K562 treated with DMSO at 1 percent for 12 hours (cell line): ENCODE data around the gene PLVAP. TPM values are rescaled to one million over a fixed set of nuclear protein-coding genes. Genes with fewer than 3 reads are reported as not detected.

Source experiments
- total RNA-seq: library from RNA; unstranded; fragments of 300-600 nt; gene quantifications from 2 replicates; pipeline ENCODE4 v1.2.3, GENCODE V29; 2022; ENCODE audit not compliant: insufficient read depth

PLVAP gene, protein sequence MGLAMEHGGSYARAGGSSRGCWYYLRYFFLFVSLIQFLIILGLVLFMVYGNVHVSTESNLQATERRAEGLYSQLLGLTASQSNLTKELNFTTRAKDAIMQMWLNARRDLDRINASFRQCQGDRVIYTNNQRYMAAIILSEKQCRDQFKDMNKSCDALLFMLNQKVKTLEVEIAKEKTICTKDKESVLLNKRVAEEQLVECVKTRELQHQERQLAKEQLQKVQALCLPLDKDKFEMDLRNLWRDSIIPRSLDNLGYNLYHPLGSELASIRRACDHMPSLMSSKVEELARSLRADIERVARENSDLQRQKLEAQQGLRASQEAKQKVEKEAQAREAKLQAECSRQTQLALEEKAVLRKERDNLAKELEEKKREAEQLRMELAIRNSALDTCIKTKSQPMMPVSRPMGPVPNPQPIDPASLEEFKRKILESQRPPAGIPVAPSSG
- total RNA-seq: not detected in 2 replicates

GRCh38 chr19:17376935-17377600, at the start of gene PLVAP:
PLVAP (minus strand) TSS chr19:17377342; CDS start chr19:17377288, 54 bp downstream.

GRCh38 chr19:17419621-17420474, 42.7 kb upstream of the PLVAP start, which contains the start of gene MVB12A:
MVB12A (plus strand) TSS chr19:17420047; CDS start chr19:17420136, 89 bp downstream.

DNA sequence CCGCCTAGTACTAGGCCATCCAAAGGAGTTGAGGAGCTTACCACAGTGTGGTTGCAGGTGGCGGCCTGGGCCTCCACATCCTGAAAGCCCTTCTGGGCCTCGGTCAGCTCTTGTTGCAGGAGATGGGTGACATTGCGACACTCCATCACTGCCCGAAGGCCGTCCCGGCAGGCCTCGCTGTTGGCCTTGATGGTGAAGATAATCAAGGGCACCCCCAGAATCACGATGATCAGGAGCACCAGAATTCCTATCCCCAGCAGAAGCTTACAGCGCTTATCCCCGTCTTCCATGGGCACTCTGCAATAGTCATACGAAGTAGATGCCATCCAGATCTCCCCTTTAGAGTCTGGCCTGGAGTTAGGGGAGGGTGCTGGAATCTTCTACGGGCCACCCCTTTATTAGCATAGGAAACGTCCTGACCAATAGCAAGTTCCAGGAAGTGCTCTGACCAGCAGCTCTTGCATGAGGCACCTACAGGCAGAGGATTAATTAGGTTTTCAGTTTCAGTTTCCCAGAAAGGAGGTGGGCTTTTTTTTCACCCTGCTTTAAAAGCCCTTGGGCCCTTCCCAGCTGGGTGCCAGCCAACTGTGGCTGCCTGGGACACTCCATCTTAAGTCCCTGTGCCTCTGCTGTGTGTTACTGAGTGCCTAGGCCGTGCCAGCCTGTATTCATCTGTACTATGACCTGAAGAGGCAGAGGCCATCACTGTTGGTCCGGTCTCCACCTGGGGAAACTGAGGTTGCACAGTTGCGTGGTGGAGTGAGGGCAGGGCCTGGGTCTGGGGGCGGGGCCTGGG, 28.3 kb upstream of the PLVAP start, which contains the start of gene BST2:
Gene BST2, minus strand, starts transcription at position 381 of the 796 bp plus-strand sequence. Its CDS starts 55 bp downstream, at position 326.

DNA sequence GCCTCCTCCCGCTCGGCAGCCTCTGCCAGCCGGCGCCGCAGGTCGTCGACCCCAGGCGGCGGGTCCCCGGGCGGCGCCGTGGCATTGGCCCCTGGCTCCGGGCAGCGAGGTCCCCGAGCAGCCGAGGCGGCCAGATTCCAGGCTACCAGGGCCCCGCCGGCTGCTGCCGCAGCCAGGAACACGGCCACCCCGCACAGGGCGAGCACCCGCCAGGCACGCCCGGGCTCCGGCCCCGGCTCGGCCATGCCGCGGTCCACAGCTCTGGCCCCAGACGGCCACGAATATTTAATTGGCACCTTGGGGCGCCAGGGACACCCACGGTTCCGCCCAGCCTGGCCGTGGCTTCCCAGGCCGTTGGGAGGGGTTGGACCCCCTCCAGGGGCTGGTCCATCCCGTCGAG, 16.8 kb upstream of the PLVAP start, which contains the start of gene CCDC194:
Gene CCDC194, minus strand, starts transcription at position 283 of the 400 bp plus-strand sequence. Its CDS starts 38 bp downstream, at position 245.

DNA sequence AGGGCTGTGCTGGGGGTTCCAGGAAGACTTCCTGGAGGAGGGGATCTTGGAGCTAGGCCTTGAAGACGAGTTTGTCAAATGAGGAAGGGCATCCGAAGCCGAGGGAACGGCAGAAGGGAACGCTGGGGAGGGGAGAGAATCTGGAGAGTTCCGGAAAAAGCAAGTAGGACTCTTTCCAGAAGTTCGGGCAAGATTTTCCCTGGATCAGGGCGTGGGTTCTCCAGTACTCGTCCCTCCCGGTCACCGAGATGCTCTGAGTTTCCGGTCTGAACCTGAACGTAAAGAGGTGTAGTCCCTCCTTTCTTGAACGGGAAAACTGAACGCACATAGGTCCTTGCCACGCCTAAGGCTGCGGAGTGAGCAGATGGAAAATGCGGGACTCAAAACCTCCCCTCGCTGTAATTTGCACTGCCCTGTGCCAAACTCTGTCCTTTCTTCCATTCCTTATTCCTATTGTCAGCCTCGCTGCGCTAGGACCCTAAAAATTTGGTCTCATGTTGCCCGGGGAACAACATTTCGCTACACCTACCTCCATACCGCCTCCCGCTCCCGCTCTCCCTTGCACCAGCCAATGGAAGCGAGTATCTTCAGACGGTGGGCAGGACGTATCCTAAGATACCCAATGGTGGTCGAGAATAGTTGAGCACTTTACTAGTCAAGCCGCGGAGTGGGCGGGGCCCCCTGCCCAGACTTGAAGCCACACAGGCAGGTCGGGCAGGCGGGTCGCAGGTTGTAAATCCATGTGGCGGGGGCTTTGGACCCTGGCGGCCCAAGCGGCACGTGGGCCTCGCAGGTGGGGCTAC, 40.1 kb downstream of the PLVAP start, which contains the start of gene GTPBP3:
Gene GTPBP3, plus strand, starts transcription at position 682 of the 803 bp plus-strand sequence. Its CDS starts 59 bp downstream, at position 741.

GRCh38 chr19:17334414-17335409, 42.4 kb downstream of the PLVAP start, which contains the start of gene ANO8:
ANO8 (minus strand) TSS chr19:17334855; CDS start chr19:17334670, 185 bp downstream.

GRCh38 chr19:17309198-17309964, 67.8 kb downstream of the PLVAP start, which contains the start of gene DDA1:
DDA1 (plus strand) TSS chr19:17309563; CDS start chr19:17309655, 92 bp downstream.

DNA sequence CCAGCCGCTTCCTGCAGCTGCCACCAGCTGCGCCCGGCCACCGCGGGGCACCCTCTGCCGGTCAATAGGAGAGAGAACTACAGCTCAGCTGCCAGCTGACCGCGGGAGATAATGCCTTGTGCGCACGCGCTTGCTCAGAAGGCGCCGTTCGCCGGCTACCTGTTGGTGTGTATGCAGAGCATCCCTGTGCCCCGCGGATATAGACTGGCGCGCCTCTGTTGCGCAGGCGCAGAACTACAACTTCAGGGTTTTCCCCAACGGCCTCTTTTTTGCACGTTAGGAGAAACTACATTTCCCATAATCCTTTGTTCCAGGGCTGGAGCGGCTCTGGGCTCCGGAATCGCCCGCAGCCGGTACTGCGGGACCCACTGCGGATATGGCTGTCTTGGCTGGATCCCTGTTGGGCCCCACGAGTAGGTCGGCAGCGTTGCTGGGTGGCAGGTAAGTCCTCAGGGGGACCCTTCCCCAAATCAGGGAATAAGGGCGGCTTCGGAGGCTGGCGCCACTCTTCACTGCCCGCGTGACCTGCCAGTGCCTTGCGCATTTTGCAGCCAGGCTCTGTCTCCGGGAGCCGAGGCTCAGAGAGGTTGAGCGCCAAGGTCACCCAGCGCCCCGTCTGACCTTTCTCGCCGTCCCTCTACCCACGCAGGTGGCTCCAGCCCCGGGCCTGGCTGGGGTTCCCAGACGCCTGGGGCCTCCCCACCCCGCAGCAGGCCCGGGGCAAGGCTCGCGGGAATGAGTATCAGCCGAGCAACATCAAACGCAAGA, 71.4 kb downstream of the PLVAP start, which contains the start of gene MRPL34:
Gene MRPL34, plus strand, starts transcription at position 356 of the 768 bp plus-strand sequence. Its CDS starts 21 bp downstream, at position 377.

GRCh38 chr19:17303167-17303939, 73.8 kb downstream of the PLVAP start, which contains the start of gene ABHD8:
ABHD8 (minus strand) TSS chr19:17303425; CDS start chr19:17301616, 1,809 bp downstream.

Other genes with a start within 250 kb of the PLVAP start
- gene USE1, start 162.0 kb downstream of the PLVAP start, total RNA-seq: 31.0 and 50.9 TPM in 2 replicates
- 68.1 and 78.7 TPM in 2 replicates for gene OCEL1, start 151.1 kb downstream of the PLVAP start, total RNA-seq
- gene NR2F6, start 131.4 kb downstream of the PLVAP start, total RNA-seq: 145 and 152 TPM in 2 replicates
- not detected in 2 replicates for gene USHBP1, start 112.6 kb downstream of the PLVAP start, total RNA-seq
- 88.6 and 94.2 TPM in 2 replicates for gene BABAM1, start 109.9 kb downstream of the PLVAP start, total RNA-seq
- 2.3 and 2.5 TPM in 2 replicates for gene ANKLE1, start 95.4 kb downstream of the PLVAP start, total RNA-seq
- 39.8 and 40.0 TPM in 2 replicates for gene ABHD8, start 73.9 kb downstream of the PLVAP start, total RNA-seq
- 110 and 139 TPM in 2 replicates for gene MRPL34, start 71.5 kb downstream of the PLVAP start, total RNA-seq
- gene DDA1, start 67.8 kb downstream of the PLVAP start, total RNA-seq: 56.6 and 89.3 TPM in 2 replicates
- gene ANO8, start 42.5 kb downstream of the PLVAP start, total RNA-seq: 3.8 and 12.9 TPM in 2 replicates
- 53.7 and 59.6 TPM in 2 replicates for gene GTPBP3, start 39.8 kb downstream of the PLVAP start, total RNA-seq
- gene CCDC194, start 16.9 kb upstream of the PLVAP start, total RNA-seq: 1.5 TPM in 1 of 2 replicates, not detected in the other
- gene BST2, start 28.3 kb upstream of the PLVAP start, total RNA-seq: 417 and 506 TPM in 2 replicates
- 63.2 and 98.8 TPM in 2 replicates for gene MVB12A, start 42.7 kb upstream of the PLVAP start, total RNA-seq
- gene TMEM221, start 71.3 kb upstream of the PLVAP start, total RNA-seq: 0.79 TPM in 1 of 2 replicates, not detected in the other
- not detected in 2 replicates for gene NXNL1, start 83.6 kb upstream of the PLVAP start, total RNA-seq
- gene SLC27A1, start 93.2 kb upstream of the PLVAP start, total RNA-seq: 2.8 and 4.5 TPM in 2 replicates
- gene PGLS, start 134.3 kb upstream of the PLVAP start, total RNA-seq: 159 and 210 TPM in 2 replicates
- 49.3 and 89.2 TPM in 2 replicates for gene COLGALT1, start 178.3 kb upstream of the PLVAP start, total RNA-seq